GM18505 (cell line): Measurements from ENCODE around the gene TMEM140.
"Not testable (repeated sequence)": the region's sequence is repeated elsewhere in the genome, so short reads cannot be mapped to it uniquely, and the experiment has no call there.

Experiments
- ATAC-seq: cut with Tn5 transposase; IDR thresholded peaks from one replicate; pipeline ENCODE4 v1.9.1; 2021; ENCODE audit not compliant: unreplicated experiment
- POLR2A ChIP-seq: IDR thresholded peaks from 4 replicates; pipeline ENCODE4 v1.6.1; 2011; ENCODE audit warnings: borderline replicate concordance; ENCODE audit not compliant: insufficient read depth, insufficient read length; ENCODE audit errors: extremely low read depth

The TMEM140 gene

DNA sequence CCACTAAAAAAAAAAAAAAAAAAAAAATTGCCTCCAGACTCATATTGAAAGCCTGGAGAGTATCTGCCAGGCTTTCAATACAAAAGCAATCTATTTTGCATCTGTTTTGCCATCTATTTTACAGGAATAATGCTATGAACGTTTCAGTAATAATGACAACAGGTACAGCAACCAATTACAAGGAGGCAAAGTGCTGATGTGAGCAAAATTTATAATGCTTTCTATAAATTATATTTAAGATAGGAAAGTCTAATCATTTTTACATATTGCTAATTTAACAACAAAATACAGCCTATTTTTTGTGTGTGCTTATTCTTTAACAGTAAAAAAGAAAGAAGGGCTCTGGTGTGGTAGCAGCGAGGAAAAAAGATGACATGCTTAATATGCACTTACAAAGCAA is 53.5 kb downstream of the TMEM140 start:
- no peak for TF ChIP-seq POLR2A
- ATAC-seq = no peak

GRCh38 chr7:135204341-135204749 is 56.5 kb downstream of the TMEM140 start:
- no peak for ATAC-seq
- no peak for TF ChIP-seq POLR2A

DNA sequence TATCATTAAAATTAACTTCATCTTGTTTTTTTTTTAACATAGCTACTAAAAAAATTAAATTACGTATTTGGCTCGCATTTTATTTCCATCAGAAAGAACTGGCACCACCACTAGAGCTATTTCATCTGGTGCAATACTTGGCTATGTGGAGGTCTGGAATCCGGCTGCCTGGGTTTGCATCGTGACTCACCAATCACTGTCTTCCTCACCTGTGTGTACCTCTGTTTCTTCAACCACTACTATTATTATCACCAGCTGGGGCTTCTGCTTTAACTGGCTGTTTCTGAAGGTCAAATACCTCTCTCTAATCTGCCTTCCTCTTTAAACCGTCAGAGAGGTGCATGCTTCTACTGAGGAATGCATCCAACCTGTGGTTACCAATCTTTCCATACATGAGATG is 57.0 kb downstream of the TMEM140 start:
- no peak for ATAC-seq
- TF ChIP-seq POLR2A = no peak

- no peak for ATAC-seq
- TF ChIP-seq POLR2A = no peak
These were observed 58.0 kb downstream of the TMEM140 start for GRCh38 chr7:135205850-135206249.

DNA sequence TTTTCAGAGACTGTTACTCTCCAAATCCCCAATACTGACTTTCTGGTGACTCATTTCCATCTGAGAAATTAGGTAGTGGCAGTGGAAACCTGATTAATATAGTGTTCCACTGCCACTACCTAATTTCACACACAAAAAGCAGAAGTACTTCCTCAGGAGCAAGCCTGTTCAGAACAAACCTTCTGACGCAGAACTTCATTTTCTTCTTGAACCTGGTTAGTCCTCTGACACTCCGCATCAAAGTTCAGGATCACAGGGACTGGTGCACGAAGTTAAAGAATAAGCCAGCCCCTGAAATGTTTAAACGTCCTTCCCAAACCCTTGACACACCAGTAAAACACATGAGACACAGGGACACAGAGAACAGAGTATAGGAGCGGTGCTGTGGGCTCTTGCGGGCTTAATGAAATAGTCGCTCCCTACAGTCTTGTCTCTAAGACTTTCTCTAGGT is 59.1 kb downstream of the TMEM140 start:
- ATAC-seq = peak; percentile 33
- TF ChIP-seq POLR2A = no peak

- no peak for ATAC-seq
- peak; percentile 49 for TF ChIP-seq POLR2A
These were observed 59.7 kb downstream of the TMEM140 start for GRCh38 chr7:135207406-135208101.

DNA sequence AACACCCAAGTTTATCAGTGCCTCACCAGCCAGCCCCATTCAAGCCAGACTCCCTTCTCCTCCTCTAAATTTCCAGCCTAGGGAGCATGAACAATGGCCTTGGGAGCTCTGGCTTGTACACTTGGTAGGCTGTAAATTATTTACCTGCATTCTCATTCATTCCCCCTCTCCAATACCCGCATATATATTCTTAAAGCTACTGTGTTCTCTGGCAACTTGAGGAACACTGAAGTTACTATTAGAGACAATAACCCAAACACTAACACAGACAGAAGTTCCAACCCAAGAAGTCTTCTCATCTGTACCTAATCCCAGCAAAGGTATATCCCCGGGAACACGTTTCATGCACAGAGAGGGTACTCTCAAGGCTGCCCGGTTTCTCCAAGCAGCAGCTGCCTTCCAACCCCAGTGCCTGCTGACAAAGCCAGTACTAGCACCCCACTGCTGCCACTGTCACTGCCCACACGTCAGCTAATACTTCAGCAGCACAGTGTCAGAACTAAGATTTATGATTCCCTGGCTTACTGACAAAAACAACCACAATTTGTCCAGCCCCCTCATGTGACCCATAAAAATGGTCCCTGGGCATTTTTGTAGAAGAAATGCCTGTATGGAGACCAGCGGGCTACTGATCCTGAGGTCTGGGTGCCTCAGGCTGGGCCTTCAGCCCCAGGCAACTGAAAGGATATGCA is 60.4 kb downstream of the TMEM140 start:
- no peak for TF ChIP-seq POLR2A
- no peak for ATAC-seq

DNA sequence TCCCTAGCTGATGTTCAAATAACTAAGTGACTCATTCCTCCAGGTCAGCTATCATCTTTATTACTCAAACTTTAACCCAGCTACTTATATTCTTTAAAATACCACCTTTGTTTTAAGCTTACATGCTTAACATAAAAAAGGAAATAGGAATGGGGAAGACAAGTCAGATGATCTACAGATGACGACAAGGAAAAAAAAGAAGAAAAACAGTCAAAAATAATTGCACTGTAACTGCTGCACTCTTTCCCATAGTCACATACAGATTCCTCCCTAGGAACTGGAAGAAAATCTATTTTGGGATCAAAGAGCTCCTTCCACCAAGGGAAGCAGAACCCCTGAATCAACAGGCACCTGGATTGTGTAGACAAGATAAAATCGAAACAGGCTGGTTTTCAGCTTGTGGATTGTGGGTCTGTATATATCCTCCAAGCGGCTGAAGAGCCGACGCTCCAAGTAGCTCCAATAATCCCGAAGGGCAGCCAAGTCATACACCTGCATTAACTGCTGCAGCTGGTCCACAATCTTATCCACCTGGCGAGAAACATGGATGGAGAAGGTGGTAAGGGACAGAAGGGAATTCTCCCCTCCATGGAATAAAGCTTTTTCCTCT is 61.5 kb downstream of the TMEM140 start:
- no peak for ATAC-seq
- TF ChIP-seq POLR2A = no peak

DNA sequence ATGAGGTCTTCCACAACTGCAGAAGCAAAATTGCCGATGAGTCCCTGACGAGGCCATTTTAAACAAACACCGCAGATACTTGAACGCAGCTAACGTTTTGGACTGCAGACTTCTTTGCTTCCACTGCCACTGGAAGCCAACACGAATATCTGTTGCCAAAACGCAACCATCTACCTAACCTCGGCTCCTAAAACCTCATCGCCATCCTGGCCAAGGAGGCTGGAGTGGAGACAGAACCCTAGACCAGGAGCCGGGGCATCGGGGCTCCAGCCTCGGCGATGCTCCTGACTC is 63.0 kb downstream of the TMEM140 start:
- ATAC-seq = no peak
- TF ChIP-seq POLR2A = no peak

- ATAC-seq = peak; percentile 77
- TF ChIP-seq POLR2A = peak; percentile 93
These were observed 63.5 kb downstream of the TMEM140 start, which contains the start of gene WDR91 for GRCh38 chr7:135211179-135211945. Gene WDR91, minus strand, starts transcription at chr7:135211526. Its CDS starts 24 bp downstream, at chr7:135211502.

GRCh38 chr7:135211946-135212685 is 64.2 kb downstream of the TMEM140 start:
- not testable (repeated sequence) for ATAC-seq

GRCh38 chr7:135213831-135214230 is 66.0 kb downstream of the TMEM140 start:
- ATAC-seq = no peak
- TF ChIP-seq POLR2A = no peak

- no peak for ATAC-seq
- TF ChIP-seq POLR2A = no peak
These were observed 67.3 kb downstream of the TMEM140 start for GRCh38 chr7:135215180-135215579.

DNA sequence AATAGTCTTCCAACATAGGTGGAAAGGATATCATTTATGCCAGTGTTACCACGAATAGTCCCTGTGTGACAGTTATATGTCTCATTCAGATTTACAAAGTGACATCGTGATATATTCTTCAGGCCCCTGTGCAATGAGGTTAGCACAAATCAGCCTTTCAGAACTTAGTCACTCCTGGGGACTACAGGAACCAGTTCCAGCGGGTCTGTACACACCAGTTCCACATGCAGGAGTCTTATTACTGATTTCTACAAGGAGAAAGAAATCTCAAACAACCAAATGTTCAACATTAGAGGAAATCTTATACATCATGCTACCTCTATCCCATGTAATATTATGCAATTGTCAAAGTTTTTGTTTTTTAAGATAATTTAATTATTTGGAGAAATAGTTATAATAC is 67.8 kb downstream of the TMEM140 start:
- no peak for TF ChIP-seq POLR2A
- no peak for ATAC-seq
